Loucy (cell line): ENCODE data around the gene PKP2.

Experiments
- H2AFZ ChIP-seq: fragments of 200-600 bp; sonication (generic); 2 replicates; pipeline ENCODE4 v1.6.0; 2016; ENCODE audit warnings: antibody characterized with exemption, mild to moderate bottlenecking, low read length, moderate library complexity
- H3F3A ChIP-seq: fragments of 200-600 bp; 2 replicates; pipeline ENCODE4 v1.6.0; 2016; ENCODE audit warnings: antibody characterized with exemption, low read depth, mild to moderate bottlenecking
- H3K27me3 ChIP-seq: fragments of 200-600 bp; sonication (generic); 2 replicates; pipeline ENCODE4 v1.6.1; 2014; ENCODE audit warnings: low read length, mild to moderate bottlenecking; ENCODE audit not compliant: insufficient read depth, poor library complexity, severe bottlenecking
- H3K36me3 ChIP-seq: fragments of 200-600 bp; sonication (generic); 2 replicates; pipeline ENCODE4 v1.6.1; 2016; ENCODE audit warnings: low read length; ENCODE audit not compliant: insufficient read depth
- H3K4me1 ChIP-seq: fragments of 200-600 bp; sonication (generic); 2 replicates; pipeline ENCODE4 v1.5.1; 2014; ENCODE audit warnings: low read length, mild to moderate bottlenecking; ENCODE audit not compliant: insufficient read depth, poor library complexity, severe bottlenecking
- H3K4me2 ChIP-seq: fragments of 200-600 bp; sonication (generic); 2 replicates; pipeline ENCODE4 v1.6.0; 2014; ENCODE audit warnings: antibody characterized with exemption, low read length, low read depth, mild to moderate bottlenecking; ENCODE audit not compliant: poor library complexity, severe bottlenecking
- H3K4me3 ChIP-seq: fragments of 200-600 bp; sonication (generic); 2 replicates; pipeline ENCODE4 v1.5.1; 2014; ENCODE audit warnings: low read length, mild to moderate bottlenecking, mixed read lengths; ENCODE audit not compliant: poor library complexity, severe bottlenecking
- H3K79me2 ChIP-seq: fragments of 200-600 bp; sonication (generic); 2 replicates; pipeline ENCODE4 v1.6.1; 2014; ENCODE audit warnings: low read length; ENCODE audit not compliant: insufficient read depth
- H3K9ac ChIP-seq: fragments of 200-600 bp; sonication (generic); 2 replicates; pipeline ENCODE4 v1.6.0; 2014; ENCODE audit warnings: mild to moderate bottlenecking, low read depth, low read length, moderate library complexity; ENCODE audit not compliant: poor library complexity, severe bottlenecking
- H3K9me2 ChIP-seq: fragments of 200-600 bp; sonication (generic); replicated peaks from 2 replicates; pipeline ENCODE4 v1.6.1; 2016; ENCODE audit warnings: low read depth, low read length, mixed read lengths
- H3K9me3 ChIP-seq: fragments of 200-600 bp; sonication (generic); 2 replicates; pipeline ENCODE4 v1.6.1; 2014; ENCODE audit warnings: mild to moderate bottlenecking, antibody characterized with exemption, low read length, low read depth; ENCODE audit not compliant: insufficient read depth
- H4K20me1 ChIP-seq: fragments of 200-600 bp; sonication (generic); 2 replicates; pipeline ENCODE4 v1.6.0; 2014; ENCODE audit warnings: antibody characterized with exemption, low read length, mild to moderate bottlenecking; ENCODE audit not compliant: insufficient read depth, poor library complexity, severe bottlenecking
- EZH2phosphoT487 ChIP-seq: fragments of 200-600 bp; IDR thresholded peaks from 2 replicates; pipeline ENCODE4 v1.6.1; 2018; ENCODE audit warnings: antibody characterized with exemption, mild to moderate bottlenecking, moderate library complexity, borderline replicate concordance
- TF ChIP-seq, protein P1 (sequence below): fragments of 200-600 bp; sonication (generic); conservative IDR thresholded peaks from 2 replicates; pipeline ENCODE4 v1.5.1; 2014; ENCODE audit warnings: mild to moderate bottlenecking, antibody characterized with exemption, low read length

Gene PKP2

DNA sequence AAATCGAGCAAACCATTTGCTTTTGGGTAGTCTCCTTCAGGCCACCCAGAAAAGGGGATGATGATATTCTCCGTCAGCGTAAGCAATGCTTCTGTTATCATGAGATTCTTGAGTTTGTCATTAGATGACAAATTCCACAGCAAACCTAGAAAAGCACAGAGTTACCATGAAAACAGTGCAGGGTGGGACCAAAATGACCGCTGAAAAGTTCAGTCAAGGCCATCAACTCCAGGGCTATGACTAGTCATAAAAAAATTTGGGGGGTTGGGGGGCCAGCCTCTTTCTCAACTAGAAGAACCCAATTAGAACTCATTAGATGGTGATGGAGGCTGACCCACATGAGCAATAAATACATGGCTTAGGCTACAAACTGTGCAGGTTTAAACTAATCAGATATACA, 55.5 kb downstream of the PKP2 start:
- no peaks in the 10 kb centered on the region for H3K4me1 ChIP-seq
- H3K4me3 ChIP-seq = no peak overlapping the region
- no peaks in the 10 kb centered on the region for H3K9me3 ChIP-seq
- H3K4me2 ChIP-seq = no peak overlapping the region
- no peak overlapping the region for H3K9ac ChIP-seq
- TF ChIP-seq, protein P1, sequence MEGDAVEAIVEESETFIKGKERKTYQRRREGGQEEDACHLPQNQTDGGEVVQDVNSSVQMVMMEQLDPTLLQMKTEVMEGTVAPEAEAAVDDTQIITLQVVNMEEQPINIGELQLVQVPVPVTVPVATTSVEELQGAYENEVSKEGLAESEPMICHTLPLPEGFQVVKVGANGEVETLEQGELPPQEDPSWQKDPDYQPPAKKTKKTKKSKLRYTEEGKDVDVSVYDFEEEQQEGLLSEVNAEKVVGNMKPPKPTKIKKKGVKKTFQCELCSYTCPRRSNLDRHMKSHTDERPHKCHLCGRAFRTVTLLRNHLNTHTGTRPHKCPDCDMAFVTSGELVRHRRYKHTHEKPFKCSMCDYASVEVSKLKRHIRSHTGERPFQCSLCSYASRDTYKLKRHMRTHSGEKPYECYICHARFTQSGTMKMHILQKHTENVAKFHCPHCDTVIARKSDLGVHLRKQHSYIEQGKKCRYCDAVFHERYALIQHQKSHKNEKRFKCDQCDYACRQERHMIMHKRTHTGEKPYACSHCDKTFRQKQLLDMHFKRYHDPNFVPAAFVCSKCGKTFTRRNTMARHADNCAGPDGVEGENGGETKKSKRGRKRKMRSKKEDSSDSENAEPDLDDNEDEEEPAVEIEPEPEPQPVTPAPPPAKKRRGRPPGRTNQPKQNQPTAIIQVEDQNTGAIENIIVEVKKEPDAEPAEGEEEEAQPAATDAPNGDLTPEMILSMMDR = no peak
- TF ChIP-seq EZH2phosphoT487 = no peak
- H2AFZ ChIP-seq = no peak overlapping the region
- H3K9me2 ChIP-seq = no peaks in the 10 kb centered on the region
- no peaks in the 10 kb centered on the region for H3K36me3 ChIP-seq
- H4K20me1 ChIP-seq = no peaks in the 10 kb centered on the region
- H3K79me2 ChIP-seq = no peaks in the 10 kb centered on the region
- H3F3A ChIP-seq = no peaks in the 10 kb centered on the region
- no peaks in the 10 kb centered on the region for H3K27me3 ChIP-seq

DNA sequence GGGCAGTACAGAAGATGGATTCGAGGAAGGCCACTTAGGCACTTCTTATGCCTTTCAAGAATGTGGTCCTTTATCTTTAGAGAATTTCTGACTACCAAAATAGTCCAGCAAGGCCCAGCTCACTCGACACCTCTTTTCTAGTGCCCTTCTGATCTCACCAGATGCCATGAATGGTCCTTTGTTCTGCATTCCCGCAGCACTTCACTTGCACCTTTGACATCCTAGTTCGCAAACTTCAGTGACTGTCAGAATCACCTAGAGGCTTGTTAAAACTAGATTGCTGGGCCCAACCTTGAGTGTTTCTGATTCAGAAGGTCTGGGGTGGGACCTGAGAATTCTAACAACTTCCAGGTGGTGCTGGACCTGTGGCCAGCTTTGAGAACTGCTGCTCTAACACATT, 56.7 kb downstream of the PKP2 start:
- H3K4me2 ChIP-seq = no peak overlapping the region
- no peak overlapping the region for H3K4me3 ChIP-seq
- H2AFZ ChIP-seq = no peak overlapping the region
- no peaks in the 10 kb centered on the region for H3K9me2 ChIP-seq
- no peaks in the 10 kb centered on the region for H3K36me3 ChIP-seq
- no peaks in the 10 kb centered on the region for H3K4me1 ChIP-seq
- H4K20me1 ChIP-seq = no peaks in the 10 kb centered on the region
- no peak for TF ChIP-seq EZH2phosphoT487
- TF ChIP-seq, protein P1 = no peak
- no peaks in the 10 kb centered on the region for H3F3A ChIP-seq
- no peak overlapping the region for H3K9ac ChIP-seq
- H3K27me3 ChIP-seq = no peaks in the 10 kb centered on the region
- H3K9me3 ChIP-seq = no peaks in the 10 kb centered on the region
- no peaks in the 10 kb centered on the region for H3K79me2 ChIP-seq

DNA sequence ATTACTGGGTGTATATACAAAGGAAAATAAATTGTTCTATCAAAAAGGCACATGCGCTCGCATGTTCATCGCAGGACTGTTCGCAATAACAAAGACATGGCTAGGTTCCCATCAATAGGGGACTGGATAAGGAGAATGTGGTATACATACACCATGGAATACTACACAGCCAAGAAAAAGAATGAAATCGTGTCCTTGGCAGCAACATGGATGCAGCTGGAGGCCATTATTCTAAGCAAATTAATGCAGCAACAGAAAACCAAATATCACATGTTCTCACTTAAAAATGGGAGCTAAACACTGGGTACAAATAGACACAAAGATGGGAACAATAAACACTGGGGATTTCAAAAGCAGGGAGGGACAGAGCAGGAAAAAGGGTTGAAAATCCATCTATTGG, 58.6 kb downstream of the PKP2 start:
- Histone ChIP-seq H3K4me2 (no peak overlapping the region), H3F3A (no peaks in the 10 kb centered on the region), H3K36me3 (no peaks in the 10 kb centered on the region), H3K9me2 (no peaks in the 10 kb centered on the region), H3K79me2 (no peaks in the 10 kb centered on the region), H3K4me1 (no peaks in the 10 kb centered on the region), H3K9ac (no peak overlapping the region), H3K4me3 (no peak overlapping the region), H3K9me3 (no peaks in the 10 kb centered on the region), H4K20me1 (no peaks in the 10 kb centered on the region), H3K27me3 (no peaks in the 10 kb centered on the region), H2AFZ (no peak overlapping the region)
- TF ChIP-seq, protein P1 = no peak
